Astrocyte (in vitro differentiated cells and primary cell): ENCODE measurements around the gene HSF4. TPM values are rescaled to one million over a fixed set of nuclear protein-coding genes. Genes with fewer than 3 reads are reported as not detected.
A peak's percentile ranks its signal among the peaks of the same experiment; 100 is the strongest.

Experiments used
- DNase-seq: peaks from one replicate; pipeline ENCODE4 v3.0.0-alpha.2; 2010; ENCODE audit warnings: low read depth
- FAIRE-seq: peaks from 2 replicates; lab custom pipeline; 2011; peaks lifted over from hg19 to GRCh38; lab: Jason Lieb, UNC
- H2AFZ ChIP-seq: 2 replicates; pipeline ENCODE4 v1.6.0; 2012; ENCODE audit warnings: low read depth, low read length, inconsistent platforms
- H3K27ac ChIP-seq: 2 replicates; pipeline ENCODE4 v1.5.1; 2011; ENCODE audit warnings: low read depth, low read length, inconsistent platforms
- H3K27me3 ChIP-seq: 2 replicates; pipeline ENCODE4 v1.6.0; 2011; ENCODE audit warnings: low read length, inconsistent platforms; ENCODE audit not compliant: insufficient read depth
- H3K36me3 ChIP-seq: 2 replicates; pipeline ENCODE4 v1.5.1; 2011; ENCODE audit warnings: low read length, inconsistent platforms; ENCODE audit not compliant: insufficient read depth
- H3K4me1 ChIP-seq: 2 replicates; pipeline ENCODE4 v1.5.1; 2011; ENCODE audit warnings: low read length, inconsistent platforms; ENCODE audit not compliant: insufficient read depth
- H3K4me2 ChIP-seq: 2 replicates; pipeline ENCODE4 v1.6.0; 2012; ENCODE audit warnings: low read length, inconsistent platforms
- H3K4me3 ChIP-seq: 2 replicates; pipeline ENCODE4 v1.5.1; 2011; ENCODE audit warnings: low read depth, mild to moderate bottlenecking, low read length, inconsistent platforms; ENCODE audit not compliant: insufficient read depth
- H3K79me2 ChIP-seq: 2 replicates; pipeline ENCODE4 v1.6.0; 2012; ENCODE audit warnings: mild to moderate bottlenecking, low read length, inconsistent platforms; ENCODE audit not compliant: insufficient read depth
- H3K9ac ChIP-seq: 2 replicates; pipeline ENCODE4 v1.6.0; 2012; ENCODE audit warnings: mild to moderate bottlenecking, low read length, inconsistent platforms
- H3K9me3 ChIP-seq: 2 replicates; pipeline ENCODE4 v1.5.1; 2012; ENCODE audit warnings: low read depth, mild to moderate bottlenecking, low read length, inconsistent platforms; ENCODE audit not compliant: insufficient read depth
- H4K20me1 ChIP-seq: 2 replicates; pipeline ENCODE4 v1.6.0; 2012; ENCODE audit warnings: low read length, inconsistent platforms; ENCODE audit not compliant: insufficient read depth
- H3K27ac Mint-ChIP-seq: one replicate; pipeline ENCODE4 v1.8.0; 2021; ENCODE audit warnings: mild to moderate bottlenecking, mixed read lengths; ENCODE audit not compliant: unreplicated experiment
- H3K27me3 Mint-ChIP-seq: one replicate; pipeline ENCODE4 v1.8.0; 2021; ENCODE audit warnings: low read depth, mixed read lengths; ENCODE audit not compliant: unreplicated experiment
- H3K36me3 Mint-ChIP-seq: one replicate; pipeline ENCODE4 v1.8.0; 2021; ENCODE audit warnings: low read depth, mixed read lengths; ENCODE audit not compliant: unreplicated experiment
- H3K4me1 Mint-ChIP-seq: one replicate; pipeline ENCODE4 v1.8.0; 2021; ENCODE audit warnings: low read depth, mixed read lengths; ENCODE audit not compliant: unreplicated experiment
- H3K4me3 Mint-ChIP-seq: one replicate; pipeline ENCODE4 v1.8.0; 2021; ENCODE audit warnings: mild to moderate bottlenecking, moderate library complexity, mixed read lengths; ENCODE audit not compliant: unreplicated experiment
- H3K9me3 Mint-ChIP-seq: one replicate; pipeline ENCODE4 v1.8.0; 2021; ENCODE audit warnings: mild to moderate bottlenecking, mixed read lengths; ENCODE audit not compliant: unreplicated experiment
- EZH2 ChIP-seq: IDR thresholded peaks from 2 replicates; pipeline ENCODE4 v1.6.1; 2012; ENCODE audit warnings: mild to moderate bottlenecking, low read length, inconsistent platforms; ENCODE audit not compliant: insufficient read depth
- total RNA-seq: library from RNA; stranded (reverse); gene quantifications from 2 replicates; pipeline ENCODE4 v1.2.1, GENCODE V29; 2021
- TF ChIP-seq, protein P1 (sequence below): IDR thresholded peaks from 2 replicates; pipeline ENCODE4 v1.5.1; 2011; ENCODE audit warnings: low read depth, mild to moderate bottlenecking, inconsistent platforms, low read length, moderate library complexity; ENCODE audit not compliant: insufficient read depth

HSF4 gene
- total RNA-seq, 1 donor from 2014 or later = 4.5 TPM

DNA sequence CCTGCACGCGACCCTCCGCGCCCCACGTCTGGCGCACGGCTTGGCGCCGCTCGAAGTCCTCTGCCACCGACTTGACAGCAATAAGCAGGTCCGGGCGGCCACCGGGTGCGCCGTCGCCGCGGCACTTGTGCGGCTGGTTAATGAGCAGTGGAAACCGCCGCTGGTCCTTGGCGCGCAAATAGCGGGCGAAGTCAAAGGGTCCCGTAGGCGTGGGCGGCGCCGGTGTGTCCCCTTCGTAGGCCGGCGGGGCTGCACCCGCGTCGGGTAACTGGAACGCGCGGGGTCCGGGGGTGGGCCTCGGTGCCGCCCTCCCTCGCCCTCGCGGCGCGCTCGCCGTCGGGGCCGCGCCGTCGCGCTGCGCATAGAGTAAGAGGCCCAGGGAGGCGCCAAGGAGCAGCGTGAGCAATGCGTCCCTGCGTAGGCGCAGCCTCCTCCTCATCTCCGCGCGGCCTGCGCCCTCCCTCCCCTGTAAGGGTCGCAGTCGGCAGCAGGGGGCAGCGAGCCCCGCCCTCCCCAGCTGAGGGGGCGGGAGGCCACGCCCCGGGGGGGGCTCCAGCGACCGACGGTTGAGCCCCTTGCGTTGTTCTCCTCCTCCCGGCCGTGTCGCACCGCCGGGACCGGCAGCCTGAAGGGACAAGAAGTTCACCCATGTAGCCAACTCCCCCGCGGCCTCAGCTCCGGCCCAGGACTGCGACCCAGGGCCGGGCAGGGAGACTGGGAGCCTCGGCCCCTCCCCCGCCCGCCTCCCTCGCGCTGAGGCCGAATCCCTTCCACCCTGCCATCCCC, 14.3 kb upstream of the HSF4 start:
- Histone ChIP-seq H3K4me2 (peak overlapping the region; percentile 88), H3K79me2 (no peaks in the 10 kb centered on the region), H3K27me3 (peaks cover 13% of the 10 kb centered on the region), H3K27ac (no peak overlapping the region), H3K36me3 (peaks cover 13% of the 10 kb centered on the region), H3K4me3 (peak overlapping the region; percentile 55), H2AFZ (peak overlapping the region; percentile 81), H3K4me1 (peaks cover 2% of the 10 kb centered on the region), H3K9ac (peak overlapping the region; percentile 77), H3K9me3 (no peaks in the 10 kb centered on the region), H4K20me1 (peaks cover 30% of the 10 kb centered on the region)
- Mint-ChIP-seq H3K9me3 (peaks cover 4% of the 10 kb centered on the region), H3K27me3 (peaks cover 30% of the 10 kb centered on the region), H3K36me3 (peaks cover 24% of the 10 kb centered on the region), H3K27ac (no peak overlapping the region), H3K4me1 (no peaks in the 10 kb centered on the region), H3K4me3 (no peak overlapping the region)
- no peak for TF ChIP-seq EZH2
- TF ChIP-seq, protein P1, sequence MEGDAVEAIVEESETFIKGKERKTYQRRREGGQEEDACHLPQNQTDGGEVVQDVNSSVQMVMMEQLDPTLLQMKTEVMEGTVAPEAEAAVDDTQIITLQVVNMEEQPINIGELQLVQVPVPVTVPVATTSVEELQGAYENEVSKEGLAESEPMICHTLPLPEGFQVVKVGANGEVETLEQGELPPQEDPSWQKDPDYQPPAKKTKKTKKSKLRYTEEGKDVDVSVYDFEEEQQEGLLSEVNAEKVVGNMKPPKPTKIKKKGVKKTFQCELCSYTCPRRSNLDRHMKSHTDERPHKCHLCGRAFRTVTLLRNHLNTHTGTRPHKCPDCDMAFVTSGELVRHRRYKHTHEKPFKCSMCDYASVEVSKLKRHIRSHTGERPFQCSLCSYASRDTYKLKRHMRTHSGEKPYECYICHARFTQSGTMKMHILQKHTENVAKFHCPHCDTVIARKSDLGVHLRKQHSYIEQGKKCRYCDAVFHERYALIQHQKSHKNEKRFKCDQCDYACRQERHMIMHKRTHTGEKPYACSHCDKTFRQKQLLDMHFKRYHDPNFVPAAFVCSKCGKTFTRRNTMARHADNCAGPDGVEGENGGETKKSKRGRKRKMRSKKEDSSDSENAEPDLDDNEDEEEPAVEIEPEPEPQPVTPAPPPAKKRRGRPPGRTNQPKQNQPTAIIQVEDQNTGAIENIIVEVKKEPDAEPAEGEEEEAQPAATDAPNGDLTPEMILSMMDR = no peak
- no peak for FAIRE-seq
- peak; percentile 69 for DNase-seq

DNA sequence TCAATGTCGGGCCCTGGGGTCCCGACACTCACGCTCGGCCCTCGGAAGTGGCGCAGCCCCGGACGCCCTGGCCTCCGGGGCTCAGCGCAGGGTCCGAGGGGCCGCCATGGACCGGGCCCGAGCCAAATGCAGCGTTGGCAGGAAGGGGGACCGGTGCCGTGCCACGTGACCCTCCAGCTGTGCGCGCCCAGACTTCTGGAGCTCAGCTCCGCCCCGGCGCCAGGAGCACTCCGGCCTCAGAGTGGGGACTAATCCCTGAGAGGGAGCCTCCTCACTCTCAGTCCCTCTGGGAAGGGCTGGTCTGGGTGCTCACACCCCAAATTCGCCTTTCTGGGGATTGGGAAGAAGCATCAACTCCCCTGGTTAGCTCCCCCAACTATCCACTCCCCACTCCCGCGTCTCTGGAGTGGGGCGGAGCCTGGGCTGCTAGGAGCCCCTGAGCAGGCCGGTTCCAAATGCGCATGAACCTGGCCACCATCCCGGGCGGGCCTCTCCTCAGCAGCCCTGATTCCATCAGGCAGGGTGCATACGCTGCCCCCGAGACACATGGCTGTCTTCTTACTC, 13.6 kb upstream of the HSF4 start, which contains the start of gene B3GNT9:
B3GNT9 (minus strand) TSS at position 166 of the 564 bp plus-strand sequence. CDS start 513 bp downstream, outside the sequence.
- Mint-ChIP-seq H3K27ac (peak within 1 kb of the TSS; percentile 26), H3K4me1 (no peaks in the 10 kb centered on the region), H3K9me3 (peaks cover 4% of the 10 kb centered on the region), H3K27me3 (peaks cover 35% of the 10 kb centered on the region), H3K4me3 (peak within 1 kb of the TSS; percentile 75), H3K36me3 (peaks cover 21% of the 10 kb centered on the region)
- Histone ChIP-seq H3K9me3 (no peaks in the 10 kb centered on the region), H3K27ac (no peak within 1 kb of the TSS), H3K79me2 (no peaks in the 10 kb centered on the region), H3K27me3 (peaks cover 19% of the 10 kb centered on the region), H3K36me3 (peaks cover 8% of the 10 kb centered on the region), H3K4me2 (peak within 1 kb of the TSS; percentile 88), H4K20me1 (peaks cover 36% of the 10 kb centered on the region), H3K9ac (peak within 1 kb of the TSS; percentile 77), H3K4me1 (peaks cover 6% of the 10 kb centered on the region), H3K4me3 (peak within 1 kb of the TSS; percentile 55), H2AFZ (peak within 1 kb of the TSS; percentile 81)
- peak; percentile 65 for DNase-seq
- FAIRE-seq = no peak
- TF ChIP-seq, protein P1 = no peak
- no peak for TF ChIP-seq EZH2
